ENCODE results near the gene C12orf43. TPM values are rescaled to one million over a fixed set of nuclear protein-coding genes. Genes with fewer than 3 reads are reported as not detected.

Gene C12orf43
- polyA plus RNA-seq, 1 donor from 2014 or later, result 20.3 TPM

DNA sequence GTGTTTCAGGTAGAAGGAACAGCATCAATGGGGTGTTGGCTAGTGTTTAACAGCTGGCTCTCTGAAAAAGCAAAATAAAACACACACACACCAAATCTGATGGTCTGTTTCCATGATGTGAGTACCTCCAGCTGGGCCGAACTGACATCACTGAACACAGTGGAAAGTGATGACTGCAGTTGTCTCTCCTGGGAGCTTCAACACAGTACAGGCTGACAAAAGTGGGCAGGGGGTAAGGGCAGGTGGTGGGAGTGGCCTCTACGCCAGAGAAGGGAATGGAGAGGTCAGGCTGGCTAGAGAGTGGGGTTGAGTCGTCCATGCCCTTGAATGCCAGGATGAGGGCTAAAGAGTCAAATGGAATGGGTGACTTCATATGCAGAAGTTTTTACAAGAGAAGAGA is 46.0 kb downstream of the C12orf43 start:
- H3K4me2 ChIP-seq (ENCODE audit: low read length), result no peak overlapping the region
- no peak overlapping the region for H3K27ac ChIP-seq (ENCODE audit: low read length)
- TF ChIP-seq CTCF (IDR thresholded peaks at IDR 0.05; ENCODE audit: poor library complexity, severe bottlenecking) (no peak), EP300 (conservative IDR thresholded peaks at IDR 0.05; ENCODE audit: poor library complexity, severe bottlenecking) (no peak), EZH2 (IDR thresholded peaks at IDR 0.05; ENCODE audit: borderline replicate concordance, insufficient read depth, low read length, poor library complexity, severe bottlenecking) (no peak), POLR2AphosphoS5 (IDR thresholded peaks at IDR 0.05) (no peak)
- TF ChIP-seq, protein P1, sequence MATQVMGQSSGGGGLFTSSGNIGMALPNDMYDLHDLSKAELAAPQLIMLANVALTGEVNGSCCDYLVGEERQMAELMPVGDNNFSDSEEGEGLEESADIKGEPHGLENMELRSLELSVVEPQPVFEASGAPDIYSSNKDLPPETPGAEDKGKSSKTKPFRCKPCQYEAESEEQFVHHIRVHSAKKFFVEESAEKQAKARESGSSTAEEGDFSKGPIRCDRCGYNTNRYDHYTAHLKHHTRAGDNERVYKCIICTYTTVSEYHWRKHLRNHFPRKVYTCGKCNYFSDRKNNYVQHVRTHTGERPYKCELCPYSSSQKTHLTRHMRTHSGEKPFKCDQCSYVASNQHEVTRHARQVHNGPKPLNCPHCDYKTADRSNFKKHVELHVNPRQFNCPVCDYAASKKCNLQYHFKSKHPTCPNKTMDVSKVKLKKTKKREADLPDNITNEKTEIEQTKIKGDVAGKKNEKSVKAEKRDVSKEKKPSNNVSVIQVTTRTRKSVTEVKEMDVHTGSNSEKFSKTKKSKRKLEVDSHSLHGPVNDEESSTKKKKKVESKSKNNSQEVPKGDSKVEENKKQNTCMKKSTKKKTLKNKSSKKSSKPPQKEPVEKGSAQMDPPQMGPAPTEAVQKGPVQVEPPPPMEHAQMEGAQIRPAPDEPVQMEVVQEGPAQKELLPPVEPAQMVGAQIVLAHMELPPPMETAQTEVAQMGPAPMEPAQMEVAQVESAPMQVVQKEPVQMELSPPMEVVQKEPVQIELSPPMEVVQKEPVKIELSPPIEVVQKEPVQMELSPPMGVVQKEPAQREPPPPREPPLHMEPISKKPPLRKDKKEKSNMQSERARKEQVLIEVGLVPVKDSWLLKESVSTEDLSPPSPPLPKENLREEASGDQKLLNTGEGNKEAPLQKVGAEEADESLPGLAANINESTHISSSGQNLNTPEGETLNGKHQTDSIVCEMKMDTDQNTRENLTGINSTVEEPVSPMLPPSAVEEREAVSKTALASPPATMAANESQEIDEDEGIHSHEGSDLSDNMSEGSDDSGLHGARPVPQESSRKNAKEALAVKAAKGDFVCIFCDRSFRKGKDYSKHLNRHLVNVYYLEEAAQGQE (IDR thresholded peaks at IDR 0.05; ENCODE audit: borderline replicate concordance), result no peak
- no peaks in the 10 kb centered on the region for H3K9me2 ChIP-seq (ENCODE audit: insufficient read depth, low read length)
- no peaks in the 10 kb centered on the region for H3F3A ChIP-seq (ENCODE audit: insufficient read depth, low read length, poor library complexity, severe bottlenecking)
- H3K4me3 ChIP-seq (ENCODE audit: low read length), result no peak overlapping the region
- no peak overlapping the region for H3K9ac ChIP-seq (ENCODE audit: low read length)
- no peaks in the 10 kb centered on the region for H3K27me3 ChIP-seq (ENCODE audit: insufficient read depth, low read depth, low read length)
- no peak overlapping the region for H2AFZ ChIP-seq (ENCODE audit: low read depth, low read length)
- H3K79me2 ChIP-seq (replicated peaks; ENCODE audit: insufficient read depth, low read length), result no peaks in the 10 kb centered on the region
- no peaks in the 10 kb centered on the region for H3K36me3 ChIP-seq (ENCODE audit: insufficient read depth, low read length)
- H4K20me1 ChIP-seq (ENCODE audit: insufficient read depth), result no peaks in the 10 kb centered on the region
- no peaks in the 10 kb centered on the region for H3K9me3 ChIP-seq (ENCODE audit: low read length)

GRCh38 chr12:120965534-120966091 is 50.7 kb downstream of the C12orf43 start:
- no peaks in the 10 kb centered on the region for H3F3A ChIP-seq (ENCODE audit: insufficient read depth, low read length, poor library complexity, severe bottlenecking)
- TF ChIP-seq EZH2 (IDR thresholded peaks at IDR 0.05; ENCODE audit: borderline replicate concordance, insufficient read depth, low read length, poor library complexity, severe bottlenecking) (no peak), SMC3 (conservative IDR thresholded peaks at IDR 0.05; ENCODE audit: poor library complexity) (no peak), MXI1 (conservative IDR thresholded peaks at IDR 0.05; ENCODE audit: poor library complexity, severe bottlenecking) (no peak), RAD21 (conservative IDR thresholded peaks at IDR 0.05) (no peak), CTCF (IDR thresholded peaks at IDR 0.05; ENCODE audit: poor library complexity, severe bottlenecking) (no peak), EP300 (conservative IDR thresholded peaks at IDR 0.05; ENCODE audit: poor library complexity, severe bottlenecking) (no peak)
- H3K27ac ChIP-seq (ENCODE audit: low read length), result no peak overlapping the region
- H3K9ac ChIP-seq (ENCODE audit: low read length), result no peak overlapping the region
- no peaks in the 10 kb centered on the region for H4K20me1 ChIP-seq (ENCODE audit: insufficient read depth)
- H3K9me2 ChIP-seq (ENCODE audit: insufficient read depth, low read length), result no peaks in the 10 kb centered on the region
- H2AFZ ChIP-seq (ENCODE audit: low read depth, low read length), result no peak overlapping the region
- no peaks in the 10 kb centered on the region for H3K36me3 ChIP-seq (ENCODE audit: insufficient read depth, low read length)
- H3K4me3 ChIP-seq (ENCODE audit: low read length), result no peak overlapping the region
- H3K9me3 ChIP-seq (ENCODE audit: low read length), result no peaks in the 10 kb centered on the region
- no peaks in the 10 kb centered on the region for H3K27me3 ChIP-seq (ENCODE audit: insufficient read depth, low read depth, low read length)
- H3K79me2 ChIP-seq (replicated peaks; ENCODE audit: insufficient read depth, low read length), result no peaks in the 10 kb centered on the region
- H3K4me2 ChIP-seq (ENCODE audit: low read length), result no peak overlapping the region
